Stimulated activated CD8-positive, alpha-beta memory T cell treated with anti-CD3 and anti-CD28 coated beads, Interleukin-12 subunit alpha, Interleukin-12 subunit beta, amount 100 ng/mL, for 4 hours (primary cell): ENCODE measurements around the gene MDH2.
"Not testable (repeated sequence)": the region's sequence is repeated elsewhere in the genome, so short reads cannot be mapped to it uniquely, and the experiment has no call there.

Experiments
- DNase-seq: peaks from one replicate; pipeline ENCODE4 v3.0.0-alpha.2; 2020; ENCODE audit warnings: low read depth

MDH2 gene

GRCh38 chr7:76047811-76048667 is at the start of gene MDH2, which contains the start of gene STYXL1:
TSS of gene MDH2 (plus strand) at chr7:76048106. CDS start at chr7:76048161, 55 bp downstream.
TSS of gene STYXL1 (minus strand) at chr7:76048000. CDS start at chr7:76030523, 17,477 bp downstream.
- peak; percentile 81 for DNase-seq

- no peak for DNase-seq
Measured at GRCh38 chr7:76000566-76000965, 47.3 kb upstream of the MDH2 start.

GRCh38 chr7:76002139-76002538 is 45.8 kb upstream of the MDH2 start:
- DNase-seq = no peak

- no peak for DNase-seq
Measured at GRCh38 chr7:76002822-76003221, 45.1 kb upstream of the MDH2 start.

GRCh38 chr7:76003351-76003750 is 44.6 kb upstream of the MDH2 start:
- no peak for DNase-seq

GRCh38 chr7:76005004-76005403 is 42.9 kb upstream of the MDH2 start:
- not testable (repeated sequence) for DNase-seq

GRCh38 chr7:76008156-76008687 is 39.7 kb upstream of the MDH2 start:
- no peak for DNase-seq

GRCh38 chr7:76009672-76010600 is 38.0 kb upstream of the MDH2 start:
- DNase-seq = no peak

GRCh38 chr7:76011442-76011861 is 36.5 kb upstream of the MDH2 start:
- no peak for DNase-seq

- DNase-seq = no peak
Measured at GRCh38 chr7:76016191-76016947, 31.5 kb upstream of the MDH2 start.

GRCh38 chr7:76018520-76018919 is 29.4 kb upstream of the MDH2 start:
- not testable (repeated sequence) for DNase-seq

GRCh38 chr7:76020031-76020714 is 27.7 kb upstream of the MDH2 start:
- DNase-seq = peak; percentile 38

- DNase-seq = no peak
Measured at GRCh38 chr7:76022026-76022780, 25.7 kb upstream of the MDH2 start.

- no peak for DNase-seq
Measured at GRCh38 chr7:76023002-76023401, 24.9 kb upstream of the MDH2 start.

GRCh38 chr7:76029682-76030081 is 18.2 kb upstream of the MDH2 start:
- not testable (repeated sequence) for DNase-seq

- DNase-seq = no peak
Measured at GRCh38 chr7:76031964-76032363, 15.9 kb upstream of the MDH2 start.

GRCh38 chr7:76037310-76037709 is 10.6 kb upstream of the MDH2 start:
- no peak for DNase-seq

GRCh38 chr7:76040126-76040525 is 7.8 kb upstream of the MDH2 start:
- no peak for DNase-seq

GRCh38 chr7:76044375-76044865 is 3.5 kb upstream of the MDH2 start:
- DNase-seq = no peak

GRCh38 chr7:76047305-76047810 is 548 bp upstream of the MDH2 start:
- DNase-seq = no peak
